Measurements from ENCODE around the gene CMIP. TPM values are rescaled to one million over a fixed set of nuclear protein-coding genes. Genes with fewer than 3 reads are reported as not detected.

CMIP gene
- polyA plus RNA-seq, 12 donors: 11.8 to 43.9 (median 15.9) TPM; not detected in 1

DNA sequence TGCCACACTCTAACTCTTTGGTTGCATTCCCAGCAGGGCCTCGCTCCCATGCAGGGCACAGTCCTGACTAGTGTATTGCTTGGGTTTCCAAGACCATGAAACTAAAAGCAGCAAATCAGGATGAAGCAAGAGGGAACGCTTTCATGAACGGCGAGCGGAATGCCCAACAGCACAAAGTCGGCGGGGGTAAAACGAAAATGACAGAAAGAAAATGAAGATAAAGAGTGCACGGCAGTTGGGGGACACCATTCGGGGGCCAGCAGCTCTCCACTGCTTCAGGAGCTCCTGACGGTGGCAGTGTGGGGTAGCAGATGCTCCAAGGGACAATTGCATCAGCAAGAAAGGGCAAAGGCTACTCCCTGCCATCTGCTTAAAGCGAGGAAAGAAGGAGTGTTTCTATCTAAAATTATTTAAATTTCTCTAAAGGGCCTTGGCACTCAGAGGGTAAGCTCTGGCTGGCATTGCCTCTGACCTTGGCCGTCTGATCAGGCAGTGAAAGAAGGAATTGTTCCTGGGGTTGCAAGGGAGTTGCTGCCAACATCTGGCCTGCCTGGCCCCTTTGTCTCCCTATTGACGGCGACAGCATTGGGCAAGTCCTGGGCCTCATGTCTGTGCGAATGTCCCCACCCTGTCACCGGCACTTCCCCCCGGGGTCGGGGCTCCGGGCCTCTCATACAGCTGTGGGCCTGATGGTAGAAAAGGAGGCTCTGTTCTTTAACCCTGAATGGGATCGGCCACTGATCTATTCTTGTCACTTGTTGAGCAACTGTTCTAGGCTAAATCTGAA lies 138.2 kb downstream of the CMIP start:
- no peak for DNase-seq

DNA sequence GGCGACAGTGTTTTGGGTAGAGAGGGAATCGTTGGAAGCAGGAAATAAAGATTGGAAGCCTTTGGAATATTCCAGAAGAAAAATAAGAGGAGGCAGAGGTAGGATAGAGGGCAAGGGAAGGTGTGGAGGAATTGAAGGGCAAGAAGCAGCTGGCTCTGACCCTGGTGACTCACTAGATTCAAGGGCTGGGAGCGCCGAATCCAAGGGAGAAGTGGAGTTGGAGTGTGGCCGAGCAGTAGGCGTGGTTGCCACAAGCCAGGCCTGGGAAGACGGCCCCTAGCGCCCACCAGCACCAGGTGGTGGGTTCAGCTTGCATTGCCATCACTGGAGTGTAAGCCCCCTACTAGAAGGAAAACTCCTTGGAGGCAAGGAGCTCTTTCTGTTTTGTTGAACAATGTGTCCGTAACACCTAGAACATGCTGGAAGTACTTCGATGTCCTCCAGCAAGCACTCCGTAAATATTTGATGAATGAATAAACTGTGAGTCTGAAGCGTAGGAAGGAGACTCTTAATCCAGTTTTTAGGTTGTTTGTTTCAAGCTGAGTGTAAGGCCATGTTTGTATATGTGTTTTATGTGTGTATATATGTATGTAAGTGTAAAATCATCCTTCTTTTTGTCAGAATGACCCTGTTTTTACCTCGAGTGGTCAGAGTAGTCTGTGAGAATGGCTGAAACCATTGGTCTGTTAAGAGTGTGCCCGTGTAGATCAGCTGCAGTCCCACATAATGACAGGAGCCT lies 139.5 kb downstream of the CMIP start:
- DNase-seq: no peak

DNA sequence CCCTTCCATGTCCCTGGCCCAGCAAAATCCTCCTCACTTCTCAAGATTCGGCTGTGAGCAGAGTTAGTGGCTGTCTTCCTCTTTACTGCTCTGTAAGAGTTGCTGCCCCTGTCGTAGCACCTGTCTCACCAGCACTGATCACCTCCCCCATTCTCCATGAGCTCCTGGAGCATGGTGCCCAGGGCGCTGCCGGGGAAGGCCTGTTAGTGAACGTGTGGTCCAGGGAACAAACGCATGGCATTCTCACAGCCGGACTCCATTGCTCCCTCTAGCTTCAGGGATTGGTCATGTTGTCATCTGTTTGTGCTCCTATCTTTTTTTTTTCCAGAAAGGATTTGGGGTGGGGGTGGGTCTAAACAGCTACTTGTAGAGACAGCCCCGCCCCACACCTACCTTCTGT lies 141.2 kb downstream of the CMIP start:
- no peak for DNase-seq

DNA sequence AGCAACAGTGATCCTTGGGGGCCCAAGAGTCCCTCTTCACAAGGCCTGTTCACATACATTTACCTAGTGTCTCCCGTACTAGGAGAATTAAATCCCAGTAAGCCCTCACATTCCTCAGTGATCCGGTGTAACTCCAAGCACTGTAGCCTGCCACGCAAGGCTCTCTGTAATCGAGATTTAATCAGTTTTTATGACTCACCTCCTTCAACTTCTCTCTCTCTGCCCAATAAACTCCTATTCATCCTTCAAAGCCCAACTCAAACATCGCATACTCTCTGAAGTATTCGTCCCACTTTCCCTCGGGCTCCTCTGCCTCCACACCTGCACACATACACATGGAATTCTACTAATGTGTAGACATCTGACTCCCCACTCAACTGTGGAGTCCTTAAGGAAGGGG lies 141.8 kb downstream of the CMIP start:
- no peak for DNase-seq

DNA sequence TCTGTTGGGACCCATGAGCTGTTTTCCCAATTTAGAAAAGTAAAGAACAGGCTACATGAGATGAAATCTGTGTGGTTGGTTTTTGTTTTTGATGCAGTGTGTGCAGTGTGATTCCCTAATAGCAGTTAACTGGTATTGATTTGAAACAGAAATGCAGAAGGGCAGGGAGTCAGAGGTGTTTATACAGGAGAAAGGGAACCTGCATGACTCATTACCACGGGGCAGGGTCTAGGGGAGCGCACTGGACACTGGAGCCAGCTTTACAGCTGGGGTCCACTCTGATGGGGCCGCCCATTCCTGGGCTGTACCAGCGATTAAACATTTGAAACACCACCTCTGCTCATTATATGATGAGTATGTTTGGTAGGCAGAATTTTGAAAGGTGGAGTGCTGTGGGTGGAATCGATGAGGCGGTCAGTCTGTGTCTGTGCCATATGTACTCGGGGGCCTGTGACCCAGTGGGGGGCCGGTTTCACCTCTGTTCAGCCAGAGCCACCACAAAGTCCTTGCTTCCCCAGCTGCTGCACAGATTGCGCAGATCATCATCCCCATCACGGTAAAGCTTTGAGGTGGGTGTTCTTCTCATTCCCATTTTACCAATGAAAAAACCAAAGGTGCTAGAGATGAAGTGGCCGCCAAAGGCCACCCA lies 142.5 kb downstream of the CMIP start:
- DNase-seq: no peak

DNA sequence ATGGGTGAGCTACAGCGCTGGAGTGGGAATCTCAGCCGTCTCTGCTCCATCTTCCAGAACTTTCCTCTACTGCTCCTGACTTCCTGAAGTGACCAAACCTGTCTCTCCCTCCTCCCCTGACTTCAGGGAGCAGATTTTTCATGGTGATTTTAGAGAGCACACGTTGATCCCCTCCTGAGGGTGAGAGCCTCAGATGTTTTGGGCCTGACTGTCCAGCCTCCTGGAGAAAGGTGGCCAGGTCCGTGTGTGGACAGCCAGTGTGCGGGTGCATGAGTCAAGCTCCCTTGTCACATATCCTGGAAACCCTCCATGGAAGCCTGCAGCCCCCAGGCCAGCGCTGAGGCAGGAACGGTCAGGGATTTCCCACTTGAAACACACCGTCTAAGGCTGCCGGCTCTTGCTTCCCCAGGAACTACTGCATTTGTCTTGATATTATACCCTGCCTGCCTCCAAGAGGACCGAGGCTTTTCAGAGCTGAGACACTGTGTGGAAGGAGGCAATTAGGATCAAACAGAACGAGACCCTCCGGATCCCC lies 143.1 kb downstream of the CMIP start:
- DNase-seq: no peak

DNA sequence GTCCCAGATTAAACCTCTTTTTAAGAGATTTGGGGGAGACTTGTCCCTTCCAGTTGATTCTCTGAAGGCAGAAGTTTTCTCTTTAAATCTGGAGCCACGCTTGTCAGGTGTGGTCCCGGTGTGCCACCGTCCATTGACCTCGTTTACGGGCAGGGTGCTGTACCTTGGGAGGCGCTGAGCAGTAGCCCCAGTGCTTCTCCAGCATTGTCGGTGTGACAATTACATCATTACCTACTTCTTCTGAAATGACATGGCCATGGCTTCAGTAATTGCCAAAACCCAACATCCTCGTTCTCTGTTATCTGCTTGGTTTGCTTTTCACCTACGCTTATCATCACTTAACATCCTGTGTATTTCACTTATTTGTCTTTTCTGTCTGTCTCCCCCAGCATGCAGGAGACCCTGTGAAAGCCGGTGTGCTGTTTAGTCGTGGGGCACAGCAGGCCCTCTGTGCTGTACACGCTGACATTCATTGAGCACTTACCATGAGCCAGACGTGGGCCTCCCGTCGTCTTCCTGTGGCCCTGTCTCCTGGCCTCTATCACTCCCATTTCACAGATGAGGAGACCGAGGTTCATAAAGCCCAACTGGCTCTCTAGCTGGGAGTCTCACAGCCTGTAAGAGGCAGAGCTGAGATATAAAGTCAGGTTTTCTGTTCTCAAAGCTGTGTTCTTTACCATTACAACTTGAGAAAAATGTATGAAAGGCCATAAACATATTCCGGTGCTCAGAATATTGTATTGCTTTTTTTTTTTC lies 143.9 kb downstream of the CMIP start:
- no peak for DNase-seq

DNA sequence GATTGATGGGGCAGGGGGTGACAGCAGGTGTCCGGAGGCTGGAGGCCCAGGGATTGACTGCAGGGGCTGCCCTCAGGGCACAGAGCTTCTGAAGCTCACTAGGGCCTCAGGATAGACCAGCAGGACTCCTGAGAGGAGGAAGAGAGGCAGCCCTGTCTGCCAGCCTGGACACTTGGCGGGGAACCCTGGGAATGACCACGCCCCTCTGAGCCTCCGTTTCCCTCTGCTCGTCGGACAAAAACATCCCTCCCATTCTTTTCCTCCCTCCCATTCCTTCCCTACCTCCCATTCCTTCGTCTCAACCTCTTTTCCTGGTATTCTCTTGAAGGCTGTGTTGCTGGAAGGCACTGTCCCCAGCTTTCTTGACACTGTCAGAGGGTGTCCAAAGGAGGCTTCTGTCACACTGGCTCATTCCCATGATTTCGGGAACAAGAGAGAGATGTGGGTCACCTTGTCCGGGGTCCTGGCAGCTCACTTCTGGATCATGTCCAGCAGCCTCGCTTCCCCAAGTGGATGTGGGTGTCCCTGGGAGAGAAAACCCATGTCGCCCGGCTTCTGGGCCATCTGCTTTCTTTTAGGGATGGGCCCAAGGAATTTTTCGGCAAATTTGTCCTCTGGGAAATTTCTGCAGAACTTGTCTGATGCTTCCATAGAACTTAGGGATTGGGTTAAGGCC lies 145.5 kb downstream of the CMIP start:
- no peak for DNase-seq

DNA sequence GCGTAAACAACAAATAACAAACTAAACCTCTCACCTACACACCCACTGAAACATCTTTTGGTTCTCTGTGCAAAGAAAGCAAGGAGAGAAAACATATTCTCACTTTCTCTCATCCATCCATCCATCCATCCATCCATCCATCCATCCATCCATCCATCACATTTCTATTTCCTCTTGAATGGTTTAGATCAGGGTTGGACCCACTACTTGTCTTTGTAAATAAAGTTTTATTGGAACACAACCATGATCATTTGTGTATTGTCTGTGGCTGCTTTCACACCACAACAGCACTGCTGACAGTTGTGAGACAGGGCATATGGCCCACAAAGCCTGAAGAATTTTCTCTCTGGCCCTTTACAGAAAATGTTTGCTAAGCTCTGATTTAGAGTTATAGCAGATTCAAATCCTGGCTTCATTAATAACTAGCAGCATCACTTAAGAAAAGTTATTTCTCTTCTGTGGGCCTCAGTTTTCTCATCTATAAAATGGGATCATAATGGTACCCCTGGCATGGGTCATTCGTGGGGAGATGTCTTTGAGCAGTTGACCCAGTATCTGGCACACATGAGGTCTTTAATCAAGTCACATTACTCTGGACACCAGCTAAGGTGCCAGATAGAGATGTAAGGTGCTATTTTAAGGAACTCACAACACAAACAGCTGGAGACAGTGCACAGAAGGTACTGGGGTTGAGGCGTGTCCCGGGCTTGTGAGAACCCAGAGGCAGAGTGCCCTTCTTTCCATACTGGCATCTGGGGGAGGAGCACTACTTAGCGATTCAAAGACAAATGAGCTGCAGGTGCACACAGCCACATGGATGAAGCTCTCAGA lies 146.3 kb downstream of the CMIP start:
- DNase-seq: no peak

DNA sequence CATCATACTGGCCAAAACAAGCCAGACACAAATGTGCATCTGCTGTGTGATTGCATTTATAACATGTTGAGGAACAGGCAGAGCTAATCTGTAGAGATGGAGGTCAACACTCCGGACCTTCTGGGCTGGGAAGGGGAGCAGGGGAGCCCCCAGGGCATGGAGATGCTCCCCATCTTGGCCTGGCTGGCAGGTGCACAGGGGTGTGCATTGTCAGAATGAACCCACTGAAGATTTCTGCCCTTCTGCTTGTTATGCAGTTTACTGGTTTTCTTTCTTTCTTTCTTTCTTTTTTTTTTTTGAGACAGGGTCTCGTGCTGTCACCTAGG lies 146.9 kb downstream of the CMIP start:
- no peak for DNase-seq

DNA sequence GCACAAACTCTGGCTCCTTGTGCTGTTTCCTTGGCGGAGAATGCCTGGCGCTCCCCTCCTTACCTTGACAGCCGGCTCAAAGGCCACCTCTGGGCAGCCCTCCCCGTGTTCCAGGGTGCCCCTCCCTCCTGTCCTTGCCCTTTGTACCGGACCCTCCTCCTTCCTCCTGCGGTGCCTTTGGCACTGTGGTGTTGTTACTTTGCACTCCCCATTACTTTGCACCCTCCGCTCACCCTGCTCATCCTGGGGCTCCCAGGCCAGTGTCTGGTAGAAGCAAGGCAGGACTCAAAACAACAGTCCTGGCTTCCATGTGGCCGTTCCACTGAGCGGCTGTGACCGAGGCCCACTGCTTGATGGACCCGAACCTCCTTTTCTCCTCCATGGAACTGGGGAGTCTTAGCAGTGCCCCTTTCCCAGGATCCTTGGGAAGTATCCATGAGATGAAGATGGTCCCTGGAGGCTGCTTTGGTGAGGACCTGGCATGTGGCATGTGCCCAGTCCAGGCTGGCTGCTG lies 147.8 kb downstream of the CMIP start:
- no peak for DNase-seq

DNA sequence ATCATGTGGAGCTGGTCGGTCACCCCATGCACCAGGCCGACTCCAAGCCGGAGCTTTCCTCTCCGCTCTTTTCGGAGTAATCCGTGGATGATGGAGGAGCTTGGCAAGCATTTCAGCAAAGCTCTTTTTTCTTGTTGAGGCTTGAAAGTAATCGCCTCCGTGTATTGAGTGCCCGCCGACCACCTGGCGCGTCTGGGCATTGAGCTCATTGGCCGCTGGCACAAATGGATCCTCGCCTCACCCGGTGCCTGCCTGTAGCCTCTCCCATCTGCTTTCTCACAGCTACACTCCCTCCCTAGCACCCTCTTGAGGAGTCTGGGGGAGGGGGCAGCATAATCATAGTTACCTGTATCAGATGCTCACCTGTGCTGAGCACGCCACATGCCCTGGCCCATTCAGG lies 148.9 kb downstream of the CMIP start:
- DNase-seq: no peak

DNA sequence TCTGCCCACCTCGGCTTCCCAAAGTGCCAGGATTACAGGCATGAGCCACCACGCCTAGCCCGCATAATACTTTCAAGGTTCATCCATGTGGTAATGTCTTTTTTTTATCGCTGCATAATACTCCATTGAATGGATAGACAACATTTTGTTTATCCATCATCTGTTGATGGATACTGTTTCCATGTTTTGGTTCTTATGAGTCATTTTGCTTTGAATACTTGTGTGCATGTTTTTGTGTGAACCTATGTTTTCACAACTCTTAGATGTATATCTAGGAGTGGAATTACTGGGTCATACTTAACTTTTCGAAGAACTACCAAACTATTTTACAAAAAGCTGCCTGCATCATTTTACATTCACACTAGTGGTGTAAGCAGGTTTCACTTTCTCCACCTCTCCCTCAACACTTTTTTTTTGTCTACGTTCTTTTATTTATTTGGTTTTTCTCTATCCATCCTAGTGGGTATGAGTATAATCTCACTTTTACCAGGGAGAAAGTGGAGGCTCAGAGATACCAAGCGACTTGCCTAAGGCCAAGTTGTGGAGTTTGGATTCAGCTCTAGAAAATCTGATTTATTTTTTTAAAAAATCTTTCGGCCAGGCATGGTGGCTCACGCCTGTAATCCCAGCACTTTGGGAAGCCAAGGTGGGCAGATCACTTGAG lies 151.2 kb downstream of the CMIP start:
- DNase-seq: no peak

DNA sequence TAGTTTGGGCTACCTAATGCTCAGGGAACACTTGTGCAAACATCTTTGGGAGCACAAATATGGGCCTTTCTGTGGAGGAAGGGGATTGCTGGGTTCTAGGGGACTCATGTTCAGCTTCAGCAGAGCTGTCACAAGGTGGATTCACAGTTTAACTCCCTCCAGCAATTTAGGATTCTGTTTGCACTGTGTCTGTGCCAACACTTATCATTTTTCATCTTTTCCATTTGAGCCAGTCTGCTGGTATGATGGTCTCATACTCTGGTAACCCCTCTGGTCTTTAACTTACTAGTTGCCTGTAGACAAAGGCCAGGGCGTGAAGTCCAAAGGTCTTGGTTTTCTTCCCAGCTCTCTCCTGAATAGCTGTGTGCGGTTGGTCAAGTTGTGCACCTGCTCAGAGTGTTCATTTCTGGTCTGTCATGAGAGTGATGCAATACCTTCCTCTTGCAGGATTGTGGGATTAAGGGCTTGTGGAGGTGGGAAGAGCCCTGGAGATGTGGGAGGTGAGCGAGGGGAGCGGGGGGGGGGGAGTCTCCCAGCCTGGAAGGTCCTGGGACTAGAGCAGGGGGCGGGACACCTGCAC lies 152.6 kb downstream of the CMIP start:
- DNase-seq: no peak

DNA sequence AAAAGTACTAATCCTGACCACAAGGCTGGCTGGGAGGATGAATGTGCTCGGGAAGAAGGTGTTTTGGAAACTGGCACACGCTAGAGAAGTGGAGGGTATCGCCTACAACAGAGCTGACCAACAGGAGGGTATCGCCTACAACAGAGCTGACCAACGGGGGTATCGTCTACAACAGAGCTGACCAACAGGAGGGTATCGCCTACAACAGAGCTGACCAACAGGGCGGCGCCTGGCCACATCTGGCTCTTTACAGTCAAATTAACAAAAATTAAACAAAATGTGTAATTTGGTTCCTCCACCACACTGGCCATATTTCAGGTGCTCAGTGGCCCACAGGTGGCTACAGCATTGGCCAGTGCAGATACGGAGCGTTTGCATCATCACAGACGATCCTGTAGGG lies 153.5 kb downstream of the CMIP start:
- no peak for DNase-seq

DNA sequence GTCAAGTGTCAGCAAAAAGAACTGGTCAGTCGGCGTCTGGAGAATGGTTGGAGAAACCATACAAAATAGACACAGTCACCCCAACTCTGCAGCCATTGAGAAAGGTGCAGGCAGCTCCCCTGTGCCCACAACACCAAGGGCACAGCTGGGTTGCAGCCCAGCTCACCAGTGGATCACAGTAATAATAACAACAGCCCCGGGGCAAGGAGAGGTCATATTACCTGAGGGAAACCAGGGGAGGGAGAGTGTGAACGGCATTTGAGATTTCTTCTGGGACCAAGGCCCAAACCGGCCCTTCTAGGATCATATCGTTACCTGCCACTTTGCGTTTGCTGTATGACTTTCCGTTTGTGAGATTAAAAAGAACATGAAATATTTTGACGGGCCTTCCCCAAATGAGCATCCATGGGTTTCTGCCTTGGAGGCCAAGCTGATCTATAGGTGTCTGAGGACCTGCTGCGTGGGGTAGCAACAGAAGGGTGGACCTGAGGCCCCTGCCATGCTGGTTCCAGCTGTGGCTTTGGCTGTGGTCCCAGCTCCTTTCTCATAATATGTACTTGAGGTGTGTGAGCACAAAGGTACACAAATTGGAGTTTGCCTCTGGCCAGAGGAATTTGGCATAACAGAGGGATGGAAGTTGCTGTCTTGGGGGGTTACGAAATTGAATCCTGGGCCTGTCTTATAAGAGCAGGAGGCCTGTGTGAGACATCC lies 154.6 kb downstream of the CMIP start:
- DNase-seq: no peak

DNA sequence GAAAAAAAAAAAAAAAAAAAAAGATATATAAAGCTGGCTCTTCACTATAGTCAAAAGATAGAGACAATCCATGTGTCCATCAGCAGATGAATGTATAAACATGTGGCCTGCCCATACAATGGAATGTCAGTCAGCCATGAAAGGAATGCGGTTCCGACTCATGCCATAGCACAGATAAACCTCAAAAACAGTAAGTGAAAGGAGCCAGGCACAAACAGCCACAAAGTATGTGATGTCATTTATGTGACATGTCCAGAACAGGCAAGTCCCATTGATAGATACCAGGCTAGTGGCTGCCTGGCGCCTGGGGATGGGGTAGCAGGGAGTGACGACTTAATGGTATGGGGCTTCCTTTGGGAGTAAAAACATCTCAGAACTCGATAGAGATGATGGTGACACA lies 155.7 kb downstream of the CMIP start:
- no peak for DNase-seq

DNA sequence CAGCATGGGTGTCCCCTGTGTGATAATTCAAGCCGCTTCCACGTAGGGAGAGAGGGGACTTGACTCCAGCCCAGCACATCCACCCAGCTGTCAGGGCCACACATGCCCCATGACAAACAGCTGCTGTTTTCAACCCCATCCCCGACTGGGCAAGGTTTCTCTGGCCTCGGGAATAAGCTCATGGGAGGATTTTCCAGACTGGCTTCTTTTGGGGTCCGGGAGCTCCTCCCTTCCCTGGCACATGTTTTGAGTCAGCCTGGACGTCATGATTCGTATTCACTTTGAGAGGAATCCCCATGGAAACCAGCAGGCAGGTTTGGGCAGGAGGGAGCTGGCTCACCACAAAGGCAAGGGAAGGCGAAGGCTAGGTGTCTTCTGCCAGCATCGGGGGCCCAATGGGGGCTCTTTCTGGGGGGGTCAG lies 156.4 kb downstream of the CMIP start:
- DNase-seq: no peak

Data from muscle of arm (tissue), 12 donors.